Osteoblast (primary cell): Measurements from ENCODE around the gene CHTOP. TPM values are rescaled to one million over a fixed set of nuclear protein-coding genes. Genes with fewer than 3 reads are reported as not detected.

Experiments used
- DNase-seq: peaks from one replicate; pipeline ENCODE4 v3.0.0; 2011; ENCODE audit warnings: low spot score, mixed read lengths; ENCODE audit not compliant: insufficient read length; ENCODE audit errors: missing footprints
- H2AFZ ChIP-seq: 2 replicates; pipeline ENCODE4 v1.6.0; 2011; ENCODE audit warnings: mild to moderate bottlenecking, low read length
- H3K27ac ChIP-seq: 2 replicates; pipeline ENCODE4 v1.5.1; 2011; ENCODE audit warnings: mild to moderate bottlenecking, low read depth, low read length, moderate library complexity
- H3K27me3 ChIP-seq: 2 replicates; pipeline ENCODE4 v1.6.0; 2012; ENCODE audit warnings: mild to moderate bottlenecking, control low read depth, inconsistent platforms, low read length, moderate library complexity; ENCODE audit not compliant: insufficient read depth
- H3K36me3 ChIP-seq: 2 replicates; pipeline ENCODE4 v1.5.1; 2011; ENCODE audit warnings: mild to moderate bottlenecking, low read length, control low read depth, moderate library complexity; ENCODE audit not compliant: insufficient read depth
- H3K4me1 ChIP-seq: 2 replicates; pipeline ENCODE4 v1.5.1; 2011; ENCODE audit warnings: mild to moderate bottlenecking, low read length, control low read depth, moderate library complexity; ENCODE audit not compliant: insufficient read depth
- H3K4me2 ChIP-seq: 2 replicates; pipeline ENCODE4 v1.6.0; 2011; ENCODE audit warnings: mild to moderate bottlenecking, low read length; ENCODE audit not compliant: insufficient read depth
- H3K4me3 ChIP-seq: fragments of 200-600 bp; sonication (generic); 3 replicates; pipeline ENCODE4 v1.5.1; 2012; ENCODE audit warnings: mild to moderate bottlenecking, low read length, inconsistent platforms; ENCODE audit not compliant: insufficient read depth
- H3K79me2 ChIP-seq: 2 replicates; pipeline ENCODE4 v1.6.0; 2012; ENCODE audit warnings: mild to moderate bottlenecking, low read length, control low read depth, inconsistent platforms; ENCODE audit not compliant: insufficient read depth
- H3K9me3 ChIP-seq: 2 replicates; pipeline ENCODE4 v1.5.1; 2011; ENCODE audit warnings: low read depth, low read length, control low read depth
- H4K20me1 ChIP-seq: 2 replicates; pipeline ENCODE4 v1.6.0; 2012; ENCODE audit warnings: mild to moderate bottlenecking, low read length, control low read depth; ENCODE audit not compliant: insufficient read depth
- CTCF ChIP-seq: IDR thresholded peaks from 2 replicates; pipeline ENCODE4 v1.5.1; 2011; ENCODE audit warnings: mild to moderate bottlenecking, low read depth, low read length, moderate library complexity; ENCODE audit errors: extremely low read depth
- total RNA-seq: library from RNA; depleted of rRNA; stranded (reverse); fragments of >200 nt; gene quantifications from 2 replicates; pipeline ENCODE4 v1.2.3, GENCODE V29; 2012

CHTOP gene
- total RNA-seq, 1 donor: 40.9 TPM

- peak; percentile 58 for DNase-seq
- H3K4me1 ChIP-seq: peaks cover 34% of the 10 kb centered on the region
- peaks cover 8% of the 10 kb centered on the region for H4K20me1 ChIP-seq
- H3K27ac ChIP-seq: no peak overlapping the region
- no peak overlapping the region for H3K4me3 ChIP-seq
- H3K79me2 ChIP-seq: peaks cover 27% of the 10 kb centered on the region
- no peaks in the 10 kb centered on the region for H3K27me3 ChIP-seq
- H3K9me3 ChIP-seq: no peaks in the 10 kb centered on the region
- no peak overlapping the region for H2AFZ ChIP-seq
- no peak for TF ChIP-seq CTCF
- peaks cover 9% of the 10 kb centered on the region for H3K36me3 ChIP-seq
- H3K4me2 ChIP-seq: no peak overlapping the region
Observed at GRCh38 chr1:153630384-153630783, 3.5 kb upstream of the CHTOP start.

GRCh38 chr1:153631047-153632022 lies 2.5 kb upstream of the CHTOP start:
- Histone ChIP-seq H3K4me2 (no peak overlapping the region), H3K27me3 (no peaks in the 10 kb centered on the region), H3K36me3 (peaks cover 6% of the 10 kb centered on the region), H3K27ac (no peak overlapping the region), H4K20me1 (peaks cover 14% of the 10 kb centered on the region), H3K79me2 (peaks cover 27% of the 10 kb centered on the region), H2AFZ (peak overlapping the region; percentile 60), H3K4me1 (peaks cover 25% of the 10 kb centered on the region), H3K9me3 (no peaks in the 10 kb centered on the region), H3K4me3 (no peak overlapping the region)
- peak; percentile 45 for DNase-seq
- no peak for TF ChIP-seq CTCF

- peaks cover 39% of the 10 kb centered on the region for H3K79me2 ChIP-seq
- DNase-seq: peak; percentile 90
- H3K4me3 ChIP-seq: peak overlapping the region; percentile 95
- peak overlapping the region; percentile 82 for H3K4me2 ChIP-seq
- no peaks in the 10 kb centered on the region for H3K9me3 ChIP-seq
- peaks cover 25% of the 10 kb centered on the region for H3K36me3 ChIP-seq
- peaks cover 10% of the 10 kb centered on the region for H3K4me1 ChIP-seq
- H2AFZ ChIP-seq: peak overlapping the region; percentile 61
- H4K20me1 ChIP-seq: peaks cover 19% of the 10 kb centered on the region
- H3K27me3 ChIP-seq: no peaks in the 10 kb centered on the region
- no peak for TF ChIP-seq CTCF
- peak overlapping the region; percentile 98 for H3K27ac ChIP-seq
Observed at GRCh38 chr1:153633161-153633753, 609 bp upstream of the CHTOP start.

- no peak for TF ChIP-seq CTCF
- Histone ChIP-seq H3K9me3 (no peaks in the 10 kb centered on the region), H3K27me3 (no peaks in the 10 kb centered on the region), H3K79me2 (peaks cover 60% of the 10 kb centered on the region), H3K4me3 (peak overlapping the region; percentile 14), H3K27ac (no peak overlapping the region), H3K36me3 (peaks cover 47% of the 10 kb centered on the region), H3K4me1 (peaks cover 6% of the 10 kb centered on the region), H3K4me2 (peak overlapping the region; percentile 82), H4K20me1 (peaks cover 19% of the 10 kb centered on the region), H2AFZ (no peak overlapping the region)
- DNase-seq: no peak
Observed at GRCh38 chr1:153635872-153636271, 2.0 kb downstream of the CHTOP start.
